Dermis blood vessel endothelial cell (primary cell): ENCODE measurements around the gene EPHA2. TPM values are rescaled to one million over a fixed set of nuclear protein-coding genes. Genes with fewer than 3 reads are reported as not detected.
"Not testable (repeated sequence)": the region's sequence is repeated elsewhere in the genome, so short reads cannot be mapped to it uniquely, and the experiment has no call there.

Experiments
- DNase-seq: peaks from one replicate; pipeline ENCODE4 v3.0.0; 2010
- total RNA-seq: library from RNA; depleted of rRNA; stranded (reverse); fragments of >200 nt; gene quantifications from 2 replicates; pipeline ENCODE4 v1.2.3, GENCODE V29; 2014

EPHA2 gene
- 121 and 192 TPM in 2 replicates for total RNA-seq

GRCh38 chr1:16155537-16156410 is at the start of gene EPHA2:
TSS of gene EPHA2 (minus strand) at chr1:16156069. CDS start at chr1:16155932, 137 bp downstream.
- DNase-seq, result peak; percentile 94

- no peak for DNase-seq
Observed at GRCh38 chr1:16205334-16205671, 49.4 kb upstream of the EPHA2 start.

- DNase-seq, result peak; percentile 58
Observed at GRCh38 chr1:16204634-16205333, 48.9 kb upstream of the EPHA2 start.

- DNase-seq, result no peak
Observed at GRCh38 chr1:16204216-16204615, 48.3 kb upstream of the EPHA2 start.

GRCh38 chr1:16203550-16203949 is 47.7 kb upstream of the EPHA2 start:
- DNase-seq, result no peak

GRCh38 chr1:16202281-16203210 is 46.7 kb upstream of the EPHA2 start:
- DNase-seq, result no peak

GRCh38 chr1:16199700-16200099 is 43.8 kb upstream of the EPHA2 start:
- DNase-seq, result no peak

GRCh38 chr1:16199157-16199501 is 43.3 kb upstream of the EPHA2 start:
- DNase-seq, result no peak

GRCh38 chr1:16198444-16199156 is 42.7 kb upstream of the EPHA2 start:
- no peak for DNase-seq

- no peak for DNase-seq
Observed at GRCh38 chr1:16196874-16197273, 41.0 kb upstream of the EPHA2 start.

- DNase-seq, result not testable (repeated sequence)
Observed at GRCh38 chr1:16196139-16196538, 40.3 kb upstream of the EPHA2 start.

GRCh38 chr1:16195518-16195905 is 39.6 kb upstream of the EPHA2 start:
- no peak for DNase-seq

- no peak for DNase-seq
Observed at GRCh38 chr1:16191916-16192546, 36.2 kb upstream of the EPHA2 start.

GRCh38 chr1:16191309-16191708 is 35.4 kb upstream of the EPHA2 start:
- DNase-seq, result no peak

GRCh38 chr1:16189921-16190621 is 34.2 kb upstream of the EPHA2 start:
- no peak for DNase-seq

GRCh38 chr1:16189003-16189402 is 33.1 kb upstream of the EPHA2 start:
- no peak for DNase-seq

- peak; percentile 86 for DNase-seq
Observed at GRCh38 chr1:16187748-16188401, 32.0 kb upstream of the EPHA2 start.

GRCh38 chr1:16186655-16187235 is 30.9 kb upstream of the EPHA2 start:
- DNase-seq, result no peak

- DNase-seq, result no peak
Observed at GRCh38 chr1:16184557-16185303, 28.9 kb upstream of the EPHA2 start.
